ACHN (cell line): ENCODE measurements around the gene TRUB2.

Source experiments
- DNase-seq: peaks from one replicate; pipeline ENCODE4 v3.0.0-alpha.2; 2015
- in situ Hi-C: cut with HindIII; loops from 2 replicates; pipeline ENCODE4 v1.10.0; 2017; ENCODE audit warnings: low sequenced_read_pairs, low pct_ligation_motif_present, low pct_unique_long_range_greater_than_20kb

Gene TRUB2

GRCh38 chr9:128322404-128323211 is at the start of gene TRUB2, which contains the start of gene COQ4:
TSS of gene TRUB2 (minus strand) at chr9:128322447. CDS start at chr9:128322408, 39 bp downstream.
TSS of gene COQ4 (plus strand) at chr9:128322839. CDS start at chr9:128322859, 20 bp downstream.
- in situ Hi-C loops = no loop called here
- peak; percentile 91 for DNase-seq

GRCh38 chr9:128371630-128372117 is 49.4 kb upstream of the TRUB2 start:
- in situ Hi-C loops = no loop called here
- DNase-seq = no peak

- in situ Hi-C loops = no loop called here
- peak; percentile 95 for DNase-seq
These were observed 48.7 kb upstream of the TRUB2 start, which contains the start of gene URM1 for GRCh38 chr9:128370752-128371629. TSS of gene URM1 (plus strand) at chr9:128371374. CDS start at chr9:128371381, 7 bp downstream.

- no peak for DNase-seq
- in situ Hi-C loops = no loop called here
These were observed 48.1 kb upstream of the TRUB2 start for GRCh38 chr9:128370367-128370751.

- in situ Hi-C loops = no loop called here
These were observed 46.9 kb upstream of the TRUB2 start for GRCh38 chr9:128369024-128369706.

GRCh38 chr9:128365525-128365924 is 43.3 kb upstream of the TRUB2 start:
- no peak for DNase-seq
- in situ Hi-C loops = no loop called here

More at GRCh38 chr9:128369024-128369706, 46.9 kb upstream of the TRUB2 start:
- no peak for DNase-seq

- no peak for DNase-seq
- in situ Hi-C loops = no loop called here
These were observed 40.5 kb upstream of the TRUB2 start for GRCh38 chr9:128362774-128363173.

GRCh38 chr9:128361986-128362646 is 39.9 kb upstream of the TRUB2 start:
- DNase-seq = peak; percentile 79
- in situ Hi-C loops = no loop called here

GRCh38 chr9:128361296-128361985 is 39.2 kb upstream of the TRUB2 start:
- in situ Hi-C loops = no loop called here
- no peak for DNase-seq

GRCh38 chr9:128360826-128361225 is 38.6 kb upstream of the TRUB2 start:
- DNase-seq = no peak

GRCh38 chr9:128358861-128359260 is 36.6 kb upstream of the TRUB2 start:
- DNase-seq = no peak
- in situ Hi-C loops = no loop called here

More at GRCh38 chr9:128360826-128361225, 38.6 kb upstream of the TRUB2 start:
- in situ Hi-C loops = no loop called here

- in situ Hi-C loops = no loop called here
- DNase-seq = no peak
These were observed 35.8 kb upstream of the TRUB2 start for GRCh38 chr9:128358090-128358489.

GRCh38 chr9:128355451-128355850 is 33.2 kb upstream of the TRUB2 start:
- no peak for DNase-seq

GRCh38 chr9:128349772-128350171 is 27.5 kb upstream of the TRUB2 start:
- in situ Hi-C loops = no loop called here
- no peak for DNase-seq

More at GRCh38 chr9:128355451-128355850, 33.2 kb upstream of the TRUB2 start:
- in situ Hi-C loops = no loop called here

- in situ Hi-C loops = no loop called here
- DNase-seq = no peak
These were observed 26.9 kb upstream of the TRUB2 start for GRCh38 chr9:128349125-128349524.

- no peak for DNase-seq
- in situ Hi-C loops = no loop called here
These were observed 22.8 kb upstream of the TRUB2 start for GRCh38 chr9:128344931-128345605.

- in situ Hi-C loops = no loop called here
- DNase-seq = no peak
These were observed 21.6 kb upstream of the TRUB2 start for GRCh38 chr9:128343855-128344254.
